ENCODE results near the gene ST6GAL1.

The ST6GAL1 gene

DNA sequence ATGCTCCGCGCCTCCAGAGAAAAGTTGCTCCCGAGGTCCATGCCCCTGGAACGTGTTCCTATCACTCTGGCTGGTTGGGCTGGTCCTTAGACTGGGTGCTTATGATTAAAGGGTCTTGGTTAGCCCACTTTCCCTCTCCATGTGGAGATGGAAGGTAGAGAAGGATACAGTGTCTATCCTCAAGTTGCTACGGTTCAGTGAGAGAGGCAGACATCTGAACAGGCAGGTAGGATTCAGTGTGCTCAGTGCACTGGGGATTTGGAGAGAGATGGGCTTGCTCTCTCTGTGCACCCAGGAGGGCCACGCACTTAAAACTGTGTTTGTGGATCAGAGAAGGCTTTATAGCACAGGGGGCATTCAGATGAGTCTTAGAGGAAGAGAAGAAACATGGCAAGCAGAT lies 146.0 kb downstream of the ST6GAL1 start:
- no peak for DNase-seq (ENCODE audit: low spot score)
- in situ Hi-C loops (cut with MboI; ENCODE audit: low sequenced_read_pairs, unreplicated experiment) = no loop called here
- TF ChIP-seq, protein P1, sequence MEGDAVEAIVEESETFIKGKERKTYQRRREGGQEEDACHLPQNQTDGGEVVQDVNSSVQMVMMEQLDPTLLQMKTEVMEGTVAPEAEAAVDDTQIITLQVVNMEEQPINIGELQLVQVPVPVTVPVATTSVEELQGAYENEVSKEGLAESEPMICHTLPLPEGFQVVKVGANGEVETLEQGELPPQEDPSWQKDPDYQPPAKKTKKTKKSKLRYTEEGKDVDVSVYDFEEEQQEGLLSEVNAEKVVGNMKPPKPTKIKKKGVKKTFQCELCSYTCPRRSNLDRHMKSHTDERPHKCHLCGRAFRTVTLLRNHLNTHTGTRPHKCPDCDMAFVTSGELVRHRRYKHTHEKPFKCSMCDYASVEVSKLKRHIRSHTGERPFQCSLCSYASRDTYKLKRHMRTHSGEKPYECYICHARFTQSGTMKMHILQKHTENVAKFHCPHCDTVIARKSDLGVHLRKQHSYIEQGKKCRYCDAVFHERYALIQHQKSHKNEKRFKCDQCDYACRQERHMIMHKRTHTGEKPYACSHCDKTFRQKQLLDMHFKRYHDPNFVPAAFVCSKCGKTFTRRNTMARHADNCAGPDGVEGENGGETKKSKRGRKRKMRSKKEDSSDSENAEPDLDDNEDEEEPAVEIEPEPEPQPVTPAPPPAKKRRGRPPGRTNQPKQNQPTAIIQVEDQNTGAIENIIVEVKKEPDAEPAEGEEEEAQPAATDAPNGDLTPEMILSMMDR (IDR thresholded peaks at IDR 0.05; ENCODE audit: borderline replicate concordance, control extremely low read depth, extremely low read depth, insufficient read depth, missing control alignments) = no peak

DNA sequence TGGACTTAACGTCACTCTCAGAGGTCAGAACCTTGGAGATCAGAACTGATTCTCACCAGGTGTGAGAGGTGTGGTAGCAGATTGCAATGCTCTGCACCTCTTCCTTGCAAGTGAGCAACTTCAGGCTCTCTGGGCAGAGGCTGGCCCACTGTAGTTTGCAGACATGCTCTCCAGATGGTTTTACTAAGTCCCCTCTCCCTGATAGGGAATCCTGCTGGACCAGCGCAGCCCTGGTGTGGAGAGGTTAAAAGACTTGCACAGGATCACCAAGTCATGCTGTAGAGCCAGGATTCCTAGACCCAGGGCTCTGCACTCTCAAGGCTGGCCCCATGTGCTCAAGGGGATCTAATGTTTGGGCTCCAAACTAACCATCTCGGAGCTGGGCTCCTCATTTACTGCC lies 146.8 kb downstream of the ST6GAL1 start:
- DNase-seq (ENCODE audit: low spot score) = no peak
- in situ Hi-C loops (cut with MboI; ENCODE audit: low sequenced_read_pairs, unreplicated experiment) = no loop called here
- TF ChIP-seq, protein P1 (IDR thresholded peaks at IDR 0.05; ENCODE audit: borderline replicate concordance, control extremely low read depth, extremely low read depth, insufficient read depth, missing control alignments) = no peak

DNA sequence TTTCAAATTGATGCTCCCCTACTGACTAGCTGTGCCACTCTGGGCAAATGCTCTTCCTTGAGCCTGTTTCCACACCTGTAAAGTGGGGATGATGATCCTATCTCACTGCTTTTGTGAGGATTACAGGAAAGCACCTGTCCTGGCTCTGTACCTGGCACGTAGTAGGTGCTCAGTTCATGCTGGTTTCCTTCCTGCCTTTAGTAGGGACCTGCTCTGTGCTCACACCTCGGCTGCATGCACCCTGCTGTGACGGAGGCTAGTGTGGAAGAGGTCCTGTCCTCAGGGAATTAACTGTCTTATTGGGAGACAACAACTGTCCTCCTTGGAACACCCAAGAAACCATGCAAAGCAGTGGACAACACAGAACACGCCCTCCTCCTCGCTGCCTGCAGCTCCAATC lies 147.2 kb downstream of the ST6GAL1 start:
- no peak for DNase-seq (ENCODE audit: low spot score)
- TF ChIP-seq, protein P1 (IDR thresholded peaks at IDR 0.05; ENCODE audit: borderline replicate concordance, control extremely low read depth, extremely low read depth, insufficient read depth, missing control alignments) = no peak
- in situ Hi-C loops (cut with MboI; ENCODE audit: low sequenced_read_pairs, unreplicated experiment) = no loop called here

DNA sequence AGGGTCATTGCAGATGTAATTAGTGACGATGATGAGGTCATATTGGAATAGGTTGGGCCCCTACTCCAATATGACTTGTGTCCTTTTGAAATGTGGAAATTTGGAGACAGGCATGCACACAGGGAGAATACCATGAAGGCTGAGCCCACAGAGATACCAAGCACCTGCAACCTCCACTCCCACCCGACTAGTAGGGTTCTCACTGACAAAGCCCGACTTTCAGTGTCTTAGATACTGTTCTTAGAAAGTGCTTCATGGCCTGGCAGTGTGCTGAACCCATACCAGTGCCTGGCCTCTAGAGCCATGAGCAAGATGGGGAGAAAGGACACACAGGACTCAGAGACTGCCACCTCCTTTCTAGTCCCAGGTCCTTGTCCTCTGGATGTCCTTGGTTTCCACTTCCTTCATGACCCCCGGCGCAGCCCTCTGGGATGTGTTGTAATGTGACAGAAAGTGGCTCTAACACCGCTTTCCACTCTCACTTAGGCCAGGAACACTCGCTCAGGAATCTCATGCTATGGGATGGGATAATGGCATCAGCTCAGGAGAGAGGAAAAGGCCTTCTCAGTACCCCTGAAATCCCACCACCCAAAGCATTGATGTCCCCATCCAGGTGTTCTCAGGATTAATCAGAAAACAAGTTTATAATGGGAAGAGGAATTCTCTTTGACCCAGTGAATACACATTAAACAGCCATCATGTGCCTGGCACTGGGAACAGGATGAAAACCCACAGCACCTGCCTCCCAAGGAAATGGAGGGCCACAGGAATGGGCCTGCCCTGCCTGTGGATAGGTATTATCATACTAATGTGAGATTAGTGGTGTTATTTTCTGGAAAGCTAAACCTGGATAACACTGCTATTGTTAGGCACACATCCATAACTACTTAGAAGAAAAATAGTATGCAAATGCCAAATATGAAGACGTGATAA lies 149.0 kb downstream of the ST6GAL1 start:
- no peak for DNase-seq (ENCODE audit: low spot score)
- in situ Hi-C loops (cut with MboI; ENCODE audit: low sequenced_read_pairs, unreplicated experiment) = no loop called here

DNA sequence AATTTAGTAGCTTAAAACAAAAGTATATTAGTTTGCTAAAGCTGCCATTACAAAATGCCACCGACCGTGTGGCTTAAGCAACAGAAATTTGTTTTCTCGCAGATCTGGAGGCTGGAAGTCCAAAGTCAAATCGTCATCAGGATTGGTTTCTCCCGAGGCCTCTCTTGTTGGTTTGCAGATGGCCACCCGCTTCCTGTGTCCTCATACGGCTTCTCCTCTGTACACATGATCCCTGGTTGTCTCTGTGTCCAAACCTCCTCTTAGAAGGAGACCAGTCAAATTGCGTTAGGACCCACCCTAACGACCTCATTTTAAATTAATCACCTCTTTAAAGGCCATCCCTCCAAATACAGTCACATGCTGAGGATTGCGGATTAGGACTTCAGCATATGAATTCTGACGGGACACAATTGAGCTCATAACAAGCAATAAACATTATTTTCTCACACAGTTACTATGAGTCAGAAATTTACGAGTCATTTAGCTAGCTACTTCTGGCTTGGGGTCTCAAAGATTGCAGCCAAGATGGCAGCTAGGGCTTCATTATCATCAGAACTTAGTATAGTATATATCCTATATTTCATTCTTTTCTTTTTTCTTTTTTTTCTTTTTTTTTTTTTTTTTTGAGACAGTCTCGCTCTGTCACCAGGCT lies 150.6 kb downstream of the ST6GAL1 start:
- in situ Hi-C loops (cut with MboI; ENCODE audit: low sequenced_read_pairs, unreplicated experiment) = no loop called here
- TF ChIP-seq, protein P1 (IDR thresholded peaks at IDR 0.05; ENCODE audit: borderline replicate concordance, control extremely low read depth, extremely low read depth, insufficient read depth, missing control alignments) = no peak
- no peak for DNase-seq (ENCODE audit: low spot score)

More for the DNA sequence above, 149.0 kb downstream of the ST6GAL1 start:
- TF ChIP-seq, protein P1 (IDR thresholded peaks at IDR 0.05; ENCODE audit: borderline replicate concordance, control extremely low read depth, extremely low read depth, insufficient read depth, missing control alignments) = no peak

DNA sequence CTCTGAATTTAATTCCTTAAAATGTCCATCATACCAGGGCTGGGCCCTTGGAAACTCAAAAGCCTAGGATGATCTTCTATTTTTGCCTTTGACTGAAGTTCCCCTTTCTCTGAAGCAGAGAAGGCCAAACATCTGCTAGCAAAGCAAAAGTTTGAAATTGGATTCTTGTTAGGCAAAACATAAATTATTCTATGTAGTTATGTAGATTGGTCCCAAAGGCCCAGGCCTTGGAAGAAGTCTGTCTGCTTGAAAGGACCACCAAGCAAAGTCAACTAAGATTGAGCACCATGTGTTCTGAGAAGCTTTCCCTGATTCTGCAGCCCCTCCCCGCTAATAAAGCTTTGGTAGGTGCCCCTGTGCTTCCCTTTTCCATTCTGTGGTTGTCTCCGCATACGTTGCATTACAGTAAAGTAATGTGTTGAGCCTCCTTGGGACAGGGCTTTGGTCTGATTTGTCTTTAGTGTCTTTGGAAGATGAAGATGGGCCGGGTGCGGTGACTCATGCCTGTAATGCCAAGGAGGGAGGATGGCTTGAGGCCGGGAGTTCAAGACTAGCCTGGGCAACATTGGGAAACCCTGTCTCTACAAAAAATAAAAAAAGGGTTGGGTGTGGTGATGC lies 152.5 kb downstream of the ST6GAL1 start:
- TF ChIP-seq, protein P1 (IDR thresholded peaks at IDR 0.05; ENCODE audit: borderline replicate concordance, control extremely low read depth, extremely low read depth, insufficient read depth, missing control alignments) = no peak
- in situ Hi-C loops (cut with MboI; ENCODE audit: low sequenced_read_pairs, unreplicated experiment) = no loop called here
- no peak for DNase-seq (ENCODE audit: low spot score)
